Measurements from ENCODE around the gene USP25.

GRCh38 chr21:15752763-15753407 lies 23.1 kb downstream of the USP25 start:
- TF ChIP-seq POLR2A (IDR thresholded peaks at IDR 0.05) (no peak), POLR2AphosphoS5 (IDR thresholded peaks at IDR 0.05) (peak in 1 of 3 donors; percentile 6)
